Measurements from ENCODE around the gene GNLY.

Gene GNLY

GRCh38 chr2:85730686-85731230 lies 36.6 kb downstream of the GNLY start:
- no peak for DNase-seq

- no peak for DNase-seq
Measured at GRCh38 chr2:85731606-85732005, 37.4 kb downstream of the GNLY start.

- no peak for DNase-seq
Measured at GRCh38 chr2:85732467-85733120, 38.4 kb downstream of the GNLY start.

- no peak for DNase-seq
Measured at GRCh38 chr2:85733121-85733960, 39.2 kb downstream of the GNLY start.

GRCh38 chr2:85734015-85734414 lies 39.9 kb downstream of the GNLY start:
- no peak for DNase-seq

- no peak for DNase-seq
Measured at GRCh38 chr2:85734942-85735608, 40.9 kb downstream of the GNLY start.

GRCh38 chr2:85735691-85736090 lies 41.5 kb downstream of the GNLY start:
- no peak for DNase-seq

GRCh38 chr2:85736456-85737355 lies 42.5 kb downstream of the GNLY start:
- no peak for DNase-seq

- DNase-seq: no peak
Measured at GRCh38 chr2:85737481-85737880, 43.3 kb downstream of the GNLY start.

- DNase-seq: no peak
Measured at GRCh38 chr2:85737961-85738360, 43.8 kb downstream of the GNLY start.

- no peak for DNase-seq
Measured at GRCh38 chr2:85740193-85740592, 46.0 kb downstream of the GNLY start.

- DNase-seq: no peak
Measured at GRCh38 chr2:85741211-85741832, 47.2 kb downstream of the GNLY start.

- DNase-seq: no peak
Measured at GRCh38 chr2:85741833-85742455, 47.8 kb downstream of the GNLY start.

GRCh38 chr2:85743304-85743978 lies 49.3 kb downstream of the GNLY start:
- DNase-seq: no peak

- no peak for DNase-seq
Measured at GRCh38 chr2:85744055-85744454, 49.9 kb downstream of the GNLY start.

GRCh38 chr2:85744741-85745601 lies 50.8 kb downstream of the GNLY start:
- no peak for DNase-seq

GRCh38 chr2:85745619-85746018 lies 51.5 kb downstream of the GNLY start:
- DNase-seq: no peak

- no peak for DNase-seq
Measured at GRCh38 chr2:85746321-85747004, 52.3 kb downstream of the GNLY start.

GRCh38 chr2:85747441-85747840 lies 53.3 kb downstream of the GNLY start:
- DNase-seq: no peak
